GM19351 (cell line): ENCODE results near the gene DLAT.
"Not testable (repeated sequence)": the region's sequence is repeated elsewhere in the genome, so short reads cannot be mapped to it uniquely, and the experiment has no call there.

ENCODE experiments used
- ATAC-seq: cut with Tn5 transposase; IDR thresholded peaks from one replicate; pipeline ENCODE4 v1.9.1; 2021; ENCODE audit warnings: mild to moderate bottlenecking, moderate library complexity; ENCODE audit not compliant: unreplicated experiment

Gene DLAT

GRCh38 chr11:112024773-112025678 lies at the start of gene DLAT:
Gene DLAT, plus strand, starts transcription at chr11:112025408. Its CDS starts 65 bp downstream, at chr11:112025473.
- ATAC-seq: peak; percentile 71

GRCh38 chr11:111976119-111976766 lies 49.0 kb upstream of the DLAT start:
- ATAC-seq: no peak

GRCh38 chr11:111976767-111977145 lies 48.5 kb upstream of the DLAT start:
- ATAC-seq: no peak

- ATAC-seq: peak; percentile 55
Observed at GRCh38 chr11:111977146-111978027, 47.8 kb upstream of the DLAT start.

DNA sequence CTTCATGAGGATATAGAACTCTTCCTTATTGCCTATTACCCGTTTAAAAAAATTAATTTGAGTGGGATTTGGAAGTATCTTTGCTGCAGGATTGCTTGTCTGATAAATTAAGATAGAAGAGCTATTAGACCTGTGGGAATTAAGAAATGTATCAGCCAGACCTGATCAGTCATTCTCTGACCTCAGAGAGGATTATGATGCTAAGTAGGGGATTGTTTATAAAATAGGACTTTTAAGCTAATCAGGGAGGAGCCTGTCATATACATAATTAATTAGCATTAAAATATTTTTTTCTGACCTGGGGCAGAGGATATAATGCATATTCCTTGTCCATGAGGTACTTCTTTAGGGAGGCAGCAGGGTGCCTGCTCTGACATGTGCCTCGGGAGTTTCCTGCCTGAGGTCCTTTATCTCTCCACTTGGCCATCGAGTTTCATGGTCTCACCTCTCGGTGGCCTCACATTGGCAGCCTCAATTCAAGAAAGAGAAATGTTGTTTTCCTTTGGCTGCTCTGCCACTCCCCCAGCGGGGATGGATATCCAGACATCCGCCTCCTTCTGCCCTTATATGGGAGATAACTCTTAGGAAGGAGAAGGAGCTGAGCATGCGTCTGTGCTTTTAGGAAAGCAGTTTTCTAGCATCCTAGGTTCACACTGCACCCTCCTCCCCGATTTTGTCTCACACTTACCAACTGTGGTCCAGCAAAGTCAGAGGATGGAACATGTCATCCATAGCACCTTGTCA lies 47.0 kb upstream of the DLAT start:
- ATAC-seq: no peak

GRCh38 chr11:111980062-111980461 lies 45.1 kb upstream of the DLAT start:
- no peak for ATAC-seq

- ATAC-seq: no peak
Observed at GRCh38 chr11:111981270-111981669, 43.9 kb upstream of the DLAT start.

- ATAC-seq: peak; percentile 77
Observed at GRCh38 chr11:111982019-111982464, 43.2 kb upstream of the DLAT start.

DNA sequence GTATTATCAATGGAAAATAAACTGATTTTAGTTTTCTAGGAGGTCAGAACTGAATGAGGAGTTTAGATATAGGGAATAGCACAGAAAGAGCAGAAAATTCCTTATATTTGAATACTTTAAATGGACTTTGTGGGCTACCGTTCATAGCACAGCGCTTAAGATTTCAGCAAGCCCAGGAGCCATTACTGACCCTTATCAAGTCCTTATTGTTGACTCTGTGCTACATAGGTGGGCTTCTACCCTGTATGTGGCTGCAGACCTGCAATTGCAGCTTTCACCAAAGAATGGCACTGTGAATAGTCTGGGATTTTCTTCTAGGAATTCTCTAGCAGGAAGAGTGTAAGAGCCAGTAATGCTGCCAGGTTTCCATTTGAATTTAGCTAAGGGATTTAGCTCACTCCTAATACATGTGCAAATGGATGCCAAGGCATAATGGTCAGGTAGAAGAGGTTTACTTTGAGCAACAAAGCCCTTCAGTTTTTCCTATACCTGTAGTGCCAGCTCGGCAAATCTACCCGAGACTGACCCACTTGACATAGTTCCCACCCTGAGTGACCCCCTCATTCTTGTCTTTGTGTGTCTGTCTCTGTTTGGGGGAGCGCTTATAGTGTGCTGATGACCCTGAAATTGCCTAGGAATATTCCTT lies 42.5 kb upstream of the DLAT start:
- ATAC-seq: no peak

- ATAC-seq: no peak
Observed at GRCh38 chr11:111983187-111983986, 41.8 kb upstream of the DLAT start.

- no peak for ATAC-seq
Observed at GRCh38 chr11:111986589-111986988, 38.6 kb upstream of the DLAT start.

DNA sequence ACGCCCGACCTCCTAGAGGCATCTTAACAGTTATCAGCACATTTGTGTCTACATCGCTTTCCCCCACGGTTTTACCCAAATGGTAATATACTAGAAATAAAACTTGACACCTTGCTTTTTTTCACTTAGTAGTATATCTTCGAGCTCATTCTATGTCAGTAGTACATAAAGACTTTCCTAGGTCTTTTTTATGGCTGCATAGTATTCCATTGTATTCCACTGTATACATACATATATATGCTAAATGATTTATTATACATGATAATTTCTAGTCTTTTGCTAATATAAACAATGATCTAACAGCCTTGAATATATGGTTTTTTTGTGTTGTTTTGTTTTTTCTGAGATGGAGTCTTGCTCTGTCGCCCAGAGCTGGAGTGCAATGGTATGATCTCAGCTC lies 34.8 kb upstream of the DLAT start:
- no peak for ATAC-seq

DNA sequence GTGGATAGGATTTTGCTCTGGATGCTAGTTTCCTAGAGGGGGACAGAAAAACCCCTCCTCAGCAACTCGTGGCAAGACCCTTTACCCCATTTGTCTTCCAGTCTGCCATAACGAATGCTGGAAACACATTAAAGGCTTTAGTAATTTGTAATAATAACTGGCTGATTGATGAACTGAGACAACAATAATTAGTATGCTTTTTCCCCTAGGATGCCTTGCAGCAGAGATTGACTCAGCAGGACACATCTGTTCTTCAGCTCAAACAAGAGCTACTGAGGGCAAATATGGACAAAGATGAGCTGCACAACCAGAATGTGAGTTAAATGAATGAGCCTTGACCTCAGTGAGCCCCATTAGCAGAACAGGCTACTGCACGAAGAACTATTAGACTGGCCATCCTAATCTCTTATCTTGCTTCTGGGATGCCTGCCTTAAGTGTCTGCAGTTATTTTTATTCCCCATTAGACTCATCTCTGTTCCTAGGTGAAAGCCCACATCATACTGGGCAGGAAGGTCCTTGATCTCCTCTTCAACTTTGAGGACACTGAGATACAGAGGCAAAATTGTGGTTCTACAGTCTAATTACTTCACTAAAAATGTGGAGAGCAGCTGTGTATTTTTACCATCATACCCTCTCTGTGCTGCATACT lies 32.9 kb upstream of the DLAT start:
- ATAC-seq: no peak

- ATAC-seq: no peak
Observed at GRCh38 chr11:111996129-111996528, 29.1 kb upstream of the DLAT start.

DNA sequence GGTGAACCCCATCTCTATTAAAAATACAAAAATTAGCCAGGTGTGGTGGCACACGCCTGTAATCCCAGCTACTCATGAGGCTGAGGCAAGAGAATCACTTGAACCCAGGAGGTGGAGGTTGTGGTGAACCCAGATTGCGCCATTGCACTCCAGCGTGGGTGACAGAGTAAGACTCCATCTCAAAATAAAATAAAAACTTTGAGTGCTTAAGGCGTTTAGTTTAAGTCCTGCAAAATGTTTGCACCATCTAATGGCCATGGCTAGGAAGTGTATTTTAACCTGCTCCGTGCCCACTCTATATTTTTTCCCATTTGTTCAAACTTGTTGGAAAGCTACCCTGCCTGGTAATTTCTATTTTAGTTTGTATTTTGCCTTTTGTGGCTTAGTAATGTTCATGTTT lies 28.5 kb upstream of the DLAT start:
- not testable (repeated sequence) for ATAC-seq

- no peak for ATAC-seq
Observed at GRCh38 chr11:111999111-111999510, 26.1 kb upstream of the DLAT start.

DNA sequence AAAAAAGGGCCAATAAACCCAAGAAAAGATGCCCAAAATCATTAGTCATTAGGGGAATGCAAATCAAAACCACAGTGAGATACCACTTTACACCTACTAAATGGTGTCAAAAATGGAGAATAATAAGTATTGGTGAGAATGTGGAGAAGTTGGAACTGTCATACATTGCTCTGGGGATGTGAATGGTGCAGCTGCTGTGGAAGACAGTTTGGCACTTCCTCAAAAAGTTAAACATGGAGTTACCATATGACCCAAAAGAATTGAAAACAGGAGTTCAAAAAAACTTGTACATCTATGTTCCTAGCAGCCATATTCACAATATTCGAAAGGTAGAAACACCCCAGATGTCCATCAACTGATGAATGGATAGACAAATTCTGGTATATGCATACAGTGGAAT lies 24.5 kb upstream of the DLAT start:
- ATAC-seq: no peak

GRCh38 chr11:112002491-112003216 lies 22.6 kb upstream of the DLAT start:
- no peak for ATAC-seq
